ENCODE data around the gene RAD23A. TPM values are rescaled to one million over a fixed set of nuclear protein-coding genes. Genes with fewer than 3 reads are reported as not detected.

Gene RAD23A
- total and polyA plus RNA-seq, 4 experiments from 2014 or later, result 77.0 to 105 (median 93.5) TPM

DNA sequence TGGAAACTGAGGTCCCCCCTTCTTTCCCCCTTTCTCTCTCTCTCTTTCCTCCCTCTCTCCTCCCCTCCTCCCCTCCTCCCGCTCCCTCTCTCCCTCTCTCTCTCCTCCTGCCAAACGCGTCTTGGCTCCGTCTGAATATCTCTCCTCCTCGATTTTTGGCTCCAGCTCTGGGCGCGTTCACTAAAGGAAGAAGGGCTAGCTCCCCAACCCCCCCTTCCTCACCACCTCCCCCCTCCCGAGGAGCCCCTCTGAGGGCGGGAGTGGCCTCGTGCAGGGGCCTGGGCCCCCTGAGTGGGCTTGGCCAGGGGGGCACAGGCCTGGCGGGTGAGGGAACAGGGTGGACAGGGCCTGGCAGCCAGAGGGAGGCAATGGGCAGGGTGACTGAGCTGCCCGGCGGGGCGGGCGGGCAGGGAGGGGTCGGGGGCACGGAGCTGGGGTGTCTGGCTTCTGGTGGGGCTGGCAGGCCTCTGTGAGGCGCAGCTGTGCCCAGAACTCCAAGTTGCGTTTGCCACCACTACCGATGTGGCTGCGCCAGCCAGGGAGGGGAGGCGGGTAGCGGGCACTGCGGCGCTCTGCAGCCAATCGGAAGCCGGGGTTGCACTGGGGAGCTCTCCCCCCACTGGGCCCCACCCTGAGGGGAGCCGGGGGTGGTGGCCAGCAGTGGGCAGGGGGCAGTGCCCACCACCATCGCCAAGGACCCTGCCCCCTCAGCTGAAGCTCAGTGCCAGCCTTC, 56.7 kb downstream of the RAD23A start:
- Mint-ChIP-seq H3K27me3 (peaks cover 5 to 8% of the 10 kb centered on the region in 2 donors), H3K27ac (no peak overlapping the region), H3K4me3 (no peak overlapping the region), H3K9me3 (peaks cover 0 to 2% (median 0%) of the 10 kb centered on the region in 8 donors), H3K4me1 (peaks cover 0 to 4% (median 2%) of the 10 kb centered on the region in 4 donors), H3K36me3 (no peaks in the 10 kb centered on the region)
- no peaks in the 10 kb centered on the region for H3K4me1 ChIP-seq (ENCODE audit: insufficient read depth, low read length)
- intact Hi-C loops (cut with micrococcal nuclease), result no loop called here
- no peaks in the 10 kb centered on the region for H3K27me3 ChIP-seq (ENCODE audit: insufficient read depth, low read length)
- ChIA-PET POLR2A (ENCODE audit: partially characterized antibody) (no interaction called here), CTCF (ENCODE audit: partially characterized antibody) (no interaction called here)
- H3K4me3 ChIP-seq (ENCODE audit: low read length in 2 of 2), result no peak overlapping the region
- DNase-seq, result no peak
- no peak overlapping the region for H3K27ac ChIP-seq (ENCODE audit: low read depth, low read length)
- H3K36me3 ChIP-seq (ENCODE audit: insufficient read depth, low read length), result no peaks in the 10 kb centered on the region
- H3K9me3 ChIP-seq (ENCODE audit: control insufficient read depth in 1 of 2, low read length in 2 of 2), result no peaks in the 10 kb centered on the region

DNA sequence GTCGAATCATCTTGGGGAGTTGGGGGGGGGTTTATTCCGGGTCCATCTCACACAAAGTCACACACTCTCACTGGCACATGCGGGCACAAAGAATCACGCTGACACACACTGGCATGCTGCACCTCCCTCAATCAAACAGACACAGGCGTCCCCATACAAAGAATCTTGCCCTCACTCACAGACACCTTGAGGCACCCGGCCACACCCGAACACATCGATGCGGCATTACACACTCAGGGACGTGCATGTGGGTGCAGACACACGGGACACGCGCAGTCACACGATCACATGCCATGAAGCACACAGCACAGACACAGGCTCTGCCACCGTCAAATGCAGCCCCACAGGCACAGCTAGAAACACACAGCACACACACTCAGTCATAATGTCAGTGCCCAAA, 57.4 kb downstream of the RAD23A start:
- Histone ChIP-seq H3K36me3 (ENCODE audit: insufficient read depth, low read length) (no peaks in the 10 kb centered on the region), H3K4me1 (ENCODE audit: insufficient read depth, low read length) (no peaks in the 10 kb centered on the region), H3K27me3 (ENCODE audit: insufficient read depth, low read length) (no peaks in the 10 kb centered on the region), H3K9me3 (ENCODE audit: control insufficient read depth in 1 of 2, low read length in 2 of 2) (no peaks in the 10 kb centered on the region), H3K27ac (ENCODE audit: low read depth, low read length) (no peak overlapping the region), H3K4me3 (ENCODE audit: low read length in 2 of 2) (no peak overlapping the region)
- Mint-ChIP-seq H3K4me1 (peaks cover 0 to 2% (median 2%) of the 10 kb centered on the region in 4 donors), H3K9me3 (peaks cover 0 to 2% (median 0%) of the 10 kb centered on the region in 8 donors), H3K27me3 (peaks cover 8% of the 10 kb centered on the region in 2 donors), H3K27ac (no peak overlapping the region), H3K4me3 (no peak overlapping the region), H3K36me3 (no peaks in the 10 kb centered on the region)
- CTCF ChIA-PET (ENCODE audit: partially characterized antibody), result no interaction called here
- POLR2A ChIA-PET (ENCODE audit: partially characterized antibody), result no interaction called here
- no peak for DNase-seq
- intact Hi-C loops (cut with micrococcal nuclease), result no loop called here

Small RNA genes within 50 kb of the gene (microRNA-seq; reads per million reads assigned to microRNA genes)
- gene MIR5695 (ENCODE audit: borderline microRNAs expressed, borderline number of aligned reads, borderline replicate concordance) (not detected), gene MIR6515 (ENCODE audit: borderline microRNAs expressed, borderline number of aligned reads, borderline replicate concordance) (not detected)

Other genes starting within 250 kb of the RAD23A start
- gene FBXW9, start 249.2 kb upstream of the RAD23A start, total RNA-seq, result 1 to 10 TPM; 4.5 to 4.9 TPM
- 1 to 10 TPM; 4.9 to 8.1 TPM for gene FBXW9, start 249.2 kb upstream of the RAD23A start, polyA plus RNA-seq
- 10 to 100 TPM; 66.0 to 67.2 TPM for gene TNPO2, start 221.9 kb upstream of the RAD23A start, total RNA-seq
- 1 to 10 TPM in 1 of 2 donors, under 1 TPM in 1; 0.60 to 1.8 TPM for gene TNPO2, start 221.9 kb upstream of the RAD23A start, polyA plus RNA-seq
- gene TRIR, start 211.2 kb upstream of the RAD23A start, total RNA-seq, result 100 to 1,000 TPM; 199 to 209 TPM
- gene TRIR, start 211.2 kb upstream of the RAD23A start, polyA plus RNA-seq, result 100 to 1,000 TPM; 175 to 243 TPM
- 10 to 100 TPM; 30.8 to 34.5 TPM for gene GET3, start 208.4 kb upstream of the RAD23A start, total RNA-seq
- 100 to 1,000 TPM in 1 of 2 donors, 10 to 100 TPM in 1; 60.6 to 114 TPM for gene GET3, start 208.4 kb upstream of the RAD23A start, polyA plus RNA-seq
- not detected for gene BEST2, start 194.1 kb upstream of the RAD23A start, total RNA-seq
- gene BEST2, start 194.1 kb upstream of the RAD23A start, polyA plus RNA-seq, result not detected
- 10 to 100 TPM; 23.3 to 24.2 TPM for gene HOOK2, start 170.3 kb upstream of the RAD23A start, total RNA-seq
- gene HOOK2, start 170.3 kb upstream of the RAD23A start, polyA plus RNA-seq, result 1 to 10 TPM; 2.6 to 3.4 TPM
- gene JUNB, start 154.4 kb upstream of the RAD23A start, total RNA-seq, result 100 to 1,000 TPM; 103 to 106 TPM
- gene JUNB, start 154.4 kb upstream of the RAD23A start, polyA plus RNA-seq, result 1,000 to 10,000 TPM in 1 of 2 donors, 100 to 1,000 TPM in 1; 771 to 3,132 TPM
- 100 to 1,000 TPM; 116 to 120 TPM for gene PRDX2, start 144.1 kb upstream of the RAD23A start, total RNA-seq
- gene PRDX2, start 144.1 kb upstream of the RAD23A start, polyA plus RNA-seq, result 100 to 1,000 TPM; 266 to 533 TPM
- gene THSD8, start 143.8 kb upstream of the RAD23A start, total RNA-seq, result 1 to 10 TPM; 2.2 to 3.2 TPM
- 1 to 10 TPM; 1.5 to 4.4 TPM for gene THSD8, start 143.8 kb upstream of the RAD23A start, polyA plus RNA-seq
- 10 to 100 TPM; 10.5 to 12.6 TPM for gene RNASEH2A, start 139.3 kb upstream of the RAD23A start, total RNA-seq
- gene RNASEH2A, start 139.3 kb upstream of the RAD23A start, polyA plus RNA-seq, result 10 to 100 TPM; 16.9 to 23.5 TPM
- not detected for gene RTBDN, start 111.3 kb upstream of the RAD23A start, total RNA-seq
- gene RTBDN, start 111.3 kb upstream of the RAD23A start, polyA plus RNA-seq, result not detected
- gene MAST1, start 107.3 kb upstream of the RAD23A start, total RNA-seq, result not detected
- gene MAST1, start 107.3 kb upstream of the RAD23A start, polyA plus RNA-seq, result under 1 TPM in 1 of 2 donors, not detected in 1; 0.48 TPM
- 10 to 100 TPM; 31.6 to 32.8 TPM for gene DNASE2, start 64.4 kb upstream of the RAD23A start, total RNA-seq
- gene DNASE2, start 64.4 kb upstream of the RAD23A start, polyA plus RNA-seq, result 10 to 100 TPM; 55.3 to 81.8 TPM
- not detected for gene KLF1, start 58.7 kb upstream of the RAD23A start, total RNA-seq
- gene KLF1, start 58.7 kb upstream of the RAD23A start, polyA plus RNA-seq, result not detected
- 10 to 100 TPM; 63.9 to 66.1 TPM for gene GCDH, start 54.7 kb upstream of the RAD23A start, total RNA-seq
- 10 to 100 TPM; 16.5 to 27.4 TPM for gene GCDH, start 54.7 kb upstream of the RAD23A start, polyA plus RNA-seq
- gene SYCE2, start 26.6 kb upstream of the RAD23A start, total RNA-seq, result under 1 TPM in 1 of 2 experiments, not detected in 1; 0.79 TPM
- gene SYCE2, start 26.6 kb upstream of the RAD23A start, polyA plus RNA-seq, result not detected
- 10 to 100 TPM; 53.8 to 59.1 TPM for gene FARSA, start 12.2 kb upstream of the RAD23A start, total RNA-seq
- gene FARSA, start 12.2 kb upstream of the RAD23A start, polyA plus RNA-seq, result 10 to 100 TPM; 63.2 to 68.1 TPM
- gene CALR, start 7.3 kb upstream of the RAD23A start, total RNA-seq, result 100 to 1,000 TPM; 484 to 499 TPM
- 100 to 1,000 TPM in 1 of 2 donors, 10 to 100 TPM in 1; 87.5 to 151 TPM for gene CALR, start 7.3 kb upstream of the RAD23A start, polyA plus RNA-seq
- 10 to 100 TPM; 14.7 to 17.9 TPM for gene GADD45GIP1, start 11.4 kb downstream of the RAD23A start, total RNA-seq
- gene GADD45GIP1, start 11.4 kb downstream of the RAD23A start, polyA plus RNA-seq, result 10 to 100 TPM; 61.0 to 65.1 TPM
- gene DAND5, start 23.7 kb downstream of the RAD23A start, total RNA-seq, result not detected
- not detected for gene DAND5, start 23.7 kb downstream of the RAD23A start, polyA plus RNA-seq
- 1 to 10 TPM; 4.0 to 5.4 TPM for gene NFIX, start 49.6 kb downstream of the RAD23A start, total RNA-seq
- under 1 TPM in 1 of 2 donors, not detected in 1; 0.09 TPM for gene NFIX, start 49.6 kb downstream of the RAD23A start, polyA plus RNA-seq
- 10 to 100 TPM; 16.1 to 16.9 TPM for gene LYL1, start 157.0 kb downstream of the RAD23A start, total RNA-seq
- gene LYL1, start 157.0 kb downstream of the RAD23A start, polyA plus RNA-seq, result 1 to 10 TPM; 2.3 to 9.4 TPM
- 10 to 100 TPM; 70.6 to 78.4 TPM for gene TRMT1, start 170.9 kb downstream of the RAD23A start, total RNA-seq
- 10 to 100 TPM; 18.0 to 24.9 TPM for gene TRMT1, start 170.9 kb downstream of the RAD23A start, polyA plus RNA-seq
- gene NACC1, start 172.4 kb downstream of the RAD23A start, total RNA-seq, result 10 to 100 TPM; 25.8 to 34.1 TPM
- gene NACC1, start 172.4 kb downstream of the RAD23A start, polyA plus RNA-seq, result 1 to 10 TPM in 1 of 2 donors, under 1 TPM in 1; 0.15 to 1.8 TPM
- gene STX10, start 204.5 kb downstream of the RAD23A start, total RNA-seq, result 10 to 100 TPM; 63.7 to 64.0 TPM
- gene STX10, start 204.5 kb downstream of the RAD23A start, polyA plus RNA-seq, result 10 to 100 TPM; 57.9 to 64.2 TPM
- gene IER2, start 204.5 kb downstream of the RAD23A start, total RNA-seq, result 100 to 1,000 TPM; 148 to 153 TPM
- 100 to 1,000 TPM; 201 to 446 TPM for gene IER2, start 204.5 kb downstream of the RAD23A start, polyA plus RNA-seq

Measured in CD4-positive, alpha-beta memory T cell (primary cell).